ENCODE measurements around the gene CTNNA3. TPM values are rescaled to one million over a fixed set of nuclear protein-coding genes. Genes with fewer than 3 reads are reported as not detected.

Gene CTNNA3
- total and polyA plus RNA-seq, 2 of the 4 experiments (the other 2 are of a cell fraction) = 0.19 to 0.90 TPM

- Histone ChIP-seq H3K4me3 (ENCODE audit: insufficient read depth, low read depth, low read length) (no peak overlapping the region), H3K4me1 (ENCODE audit: control insufficient read depth, insufficient read depth, low read length) (no peaks in the 10 kb centered on the region), H2BK20ac (ENCODE audit: low read depth, low read length) (no peak overlapping the region), H3K4ac (ENCODE audit: low read depth, low read length) (no peak overlapping the region), H2BK120ac (ENCODE audit: low read depth, low read length) (no peak overlapping the region), H2AK5ac (ENCODE audit: low read depth, low read length) (no peak overlapping the region), H3K36me3 (ENCODE audit: control insufficient read depth, insufficient read depth, low read length) (no peaks in the 10 kb centered on the region), H3K4me2 (ENCODE audit: low read depth, low read length) (no peak overlapping the region), H3K79me1 (ENCODE audit: low read depth in 1 of 2, low read length in 2 of 2) (no peaks in the 10 kb centered on the region), H3K9me1 (ENCODE audit: insufficient read depth, low read length) (no peaks in the 10 kb centered on the region), H2AFZ (replicated peaks; ENCODE audit: low read length, poor library complexity) (no peak overlapping the region), H2BK15ac (ENCODE audit: low read depth, low read length) (no peak overlapping the region), H3K18ac (ENCODE audit: low read depth, low read length) (no peak overlapping the region), H3K56ac (ENCODE audit: extremely low read depth, insufficient read depth, low read length) (no peak overlapping the region), H3K9me3 (ENCODE audit: control insufficient read depth, insufficient read depth, low read length) (no peaks in the 10 kb centered on the region), H3K27ac (ENCODE audit: insufficient read depth, low read length) (no peak overlapping the region), H4K8ac (ENCODE audit: low read depth in 2 of 2, low read length in 2 of 2) (no peak overlapping the region), H2AK9ac (replicated peaks; ENCODE audit: low read depth, low read length, poor library complexity) (no peak overlapping the region), H4K91ac (ENCODE audit: insufficient read depth, low read depth, low read length) (no peak overlapping the region), H4K20me1 (ENCODE audit: insufficient read depth, low read length) (no peaks in the 10 kb centered on the region), H3K23ac (ENCODE audit: low read depth, low read length) (no peak overlapping the region), H2BK5ac (ENCODE audit: low read depth, low read length, poor library complexity, severe bottlenecking) (no peak overlapping the region), H3K27me3 (ENCODE audit: control insufficient read depth, insufficient read depth, low read length) (no peaks in the 10 kb centered on the region), H3K9ac (ENCODE audit: low read depth, low read length) (no peak overlapping the region), H4K5ac (ENCODE audit: low read depth, low read length) (no peak overlapping the region), H3K14ac (replicated peaks; ENCODE audit: low read depth, low read length) (no peak overlapping the region)
- ATAC-seq (ENCODE audit: low read depth) (no peak), DNase-seq (no peak)
- ChIA-PET CTCF (no interaction called here), POLR2A (ENCODE audit: unreplicated experiment) (no interaction called here)
- intact Hi-C loops (cut with micrococcal nuclease) (no loop called here), dilution Hi-C loops (cut with HindIII; ENCODE audit: low sequenced_read_pairs, unreplicated experiment) (no loop called here), in situ Hi-C loops (cut with MboI; ENCODE audit: low sequenced_read_pairs) (no loop called here)
- BruUV-seq (replicated peaks) = no TSS peak
- no CpG with 5 or more reads among the region's 1 CpG for WGBS, 2 experiments (ENCODE audit: extremely low coverage in 2 of 2, insufficient read length in 1 of 2)
- TF ChIP-seq FOS (IDR thresholded peaks at IDR 0.05; ENCODE audit: low read depth, low read length) (no peak), RCOR1 (IDR thresholded peaks at IDR 0.05; ENCODE audit: insufficient replicate concordance, low read length) (no peak), RAD21 (IDR thresholded peaks at IDR 0.05; ENCODE audit: low read length) (no peak), SMC3 (IDR thresholded peaks at IDR 0.05; ENCODE audit: low read depth, low read length) (no peak), USF2 (IDR thresholded peaks at IDR 0.05; ENCODE audit: low read depth, low read length) (no peak)
Observed at GRCh38 chr10:66888237-66888636, 807.8 kb downstream of the CTNNA3 start.
